Chondrocyte (in vitro differentiated cells): ENCODE results near the gene XKRX. TPM values are rescaled to one million over a fixed set of nuclear protein-coding genes. Genes with fewer than 3 reads are reported as not detected.

Experiments used
- DNase-seq: peaks from one replicate; pipeline ENCODE4 v3.0.0; 2021; ENCODE audit warnings: mixed read lengths, low spot score
- H3K27ac Mint-ChIP-seq: one replicate; pipeline ENCODE4 v1.8.0; 2021; ENCODE audit warnings: mild to moderate bottlenecking, moderate library complexity, mixed read lengths; ENCODE audit not compliant: unreplicated experiment
- H3K27me3 Mint-ChIP-seq: 2 replicates; pipeline ENCODE4 v1.8.0; 2021; ENCODE audit warnings: low read depth, mixed read lengths
- H3K36me3 Mint-ChIP-seq: 2 replicates; pipeline ENCODE4 v1.8.0; 2021; ENCODE audit warnings: low read depth, mixed read lengths
- H3K4me1 Mint-ChIP-seq: 2 replicates; pipeline ENCODE4 v1.8.0; 2021; ENCODE audit warnings: low read depth, mild to moderate bottlenecking, mixed read lengths
- H3K4me3 Mint-ChIP-seq: one replicate; pipeline ENCODE4 v1.8.0; 2021; ENCODE audit warnings: mild to moderate bottlenecking, moderate library complexity, mixed read lengths; ENCODE audit not compliant: unreplicated experiment
- H3K9me3 Mint-ChIP-seq: 2 replicates; pipeline ENCODE4 v1.8.0; 2021; ENCODE audit warnings: low read depth, mixed read lengths
- total RNA-seq: library from RNA; stranded (reverse); gene quantifications from 3 replicates; pipeline ENCODE4 v1.2.1, GENCODE V29; 2021
- TF ChIP-seq, protein P1 (sequence below): fragments of 200-600 bp; sonication (generic); IDR thresholded peaks from 2 replicates; pipeline ENCODE4 v1.5.0; 2021; ENCODE audit warnings: antibody characterized with exemption, mild to moderate bottlenecking, moderate library complexity

Gene XKRX
- total RNA-seq, 1 donor from 2014 or later: not detected

DNA sequence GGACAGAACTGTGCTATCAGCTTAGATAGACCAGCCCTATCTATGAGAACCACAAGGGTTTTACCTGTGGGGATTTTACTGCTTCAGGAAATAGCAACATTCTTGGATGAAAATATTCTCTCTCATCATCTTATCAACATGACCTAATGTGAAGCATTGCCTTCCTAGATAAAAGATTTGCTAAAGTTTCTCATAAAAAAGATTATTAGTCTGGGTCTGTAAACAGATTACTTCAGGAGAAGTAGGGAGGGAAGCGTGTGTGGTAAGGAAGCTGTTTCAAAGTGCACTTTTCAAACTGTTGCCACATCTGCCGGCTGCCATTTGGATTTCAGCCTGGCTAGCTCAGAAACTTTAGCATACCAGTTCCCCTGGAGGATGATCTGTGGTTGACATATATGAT lies 54.4 kb downstream of the XKRX start, which contains the start of gene NOX1:
Gene NOX1, minus strand, starts transcription at position 35 of the 400 bp plus-strand sequence. CDS start 220 bp downstream, outside the sequence.
- DNase-seq: no peak
- TF ChIP-seq, protein P1, sequence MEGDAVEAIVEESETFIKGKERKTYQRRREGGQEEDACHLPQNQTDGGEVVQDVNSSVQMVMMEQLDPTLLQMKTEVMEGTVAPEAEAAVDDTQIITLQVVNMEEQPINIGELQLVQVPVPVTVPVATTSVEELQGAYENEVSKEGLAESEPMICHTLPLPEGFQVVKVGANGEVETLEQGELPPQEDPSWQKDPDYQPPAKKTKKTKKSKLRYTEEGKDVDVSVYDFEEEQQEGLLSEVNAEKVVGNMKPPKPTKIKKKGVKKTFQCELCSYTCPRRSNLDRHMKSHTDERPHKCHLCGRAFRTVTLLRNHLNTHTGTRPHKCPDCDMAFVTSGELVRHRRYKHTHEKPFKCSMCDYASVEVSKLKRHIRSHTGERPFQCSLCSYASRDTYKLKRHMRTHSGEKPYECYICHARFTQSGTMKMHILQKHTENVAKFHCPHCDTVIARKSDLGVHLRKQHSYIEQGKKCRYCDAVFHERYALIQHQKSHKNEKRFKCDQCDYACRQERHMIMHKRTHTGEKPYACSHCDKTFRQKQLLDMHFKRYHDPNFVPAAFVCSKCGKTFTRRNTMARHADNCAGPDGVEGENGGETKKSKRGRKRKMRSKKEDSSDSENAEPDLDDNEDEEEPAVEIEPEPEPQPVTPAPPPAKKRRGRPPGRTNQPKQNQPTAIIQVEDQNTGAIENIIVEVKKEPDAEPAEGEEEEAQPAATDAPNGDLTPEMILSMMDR: no peak
- peaks cover 9% of the 10 kb centered on the region for H3K4me1 Mint-ChIP-seq
- peaks cover 8% of the 10 kb centered on the region for H3K9me3 Mint-ChIP-seq
- no peak within 1 kb of the TSS for H3K27ac Mint-ChIP-seq
- H3K4me3 Mint-ChIP-seq: no peak within 1 kb of the TSS
- H3K36me3 Mint-ChIP-seq: no peaks in the 10 kb centered on the region
- no peaks in the 10 kb centered on the region for H3K27me3 Mint-ChIP-seq

DNA sequence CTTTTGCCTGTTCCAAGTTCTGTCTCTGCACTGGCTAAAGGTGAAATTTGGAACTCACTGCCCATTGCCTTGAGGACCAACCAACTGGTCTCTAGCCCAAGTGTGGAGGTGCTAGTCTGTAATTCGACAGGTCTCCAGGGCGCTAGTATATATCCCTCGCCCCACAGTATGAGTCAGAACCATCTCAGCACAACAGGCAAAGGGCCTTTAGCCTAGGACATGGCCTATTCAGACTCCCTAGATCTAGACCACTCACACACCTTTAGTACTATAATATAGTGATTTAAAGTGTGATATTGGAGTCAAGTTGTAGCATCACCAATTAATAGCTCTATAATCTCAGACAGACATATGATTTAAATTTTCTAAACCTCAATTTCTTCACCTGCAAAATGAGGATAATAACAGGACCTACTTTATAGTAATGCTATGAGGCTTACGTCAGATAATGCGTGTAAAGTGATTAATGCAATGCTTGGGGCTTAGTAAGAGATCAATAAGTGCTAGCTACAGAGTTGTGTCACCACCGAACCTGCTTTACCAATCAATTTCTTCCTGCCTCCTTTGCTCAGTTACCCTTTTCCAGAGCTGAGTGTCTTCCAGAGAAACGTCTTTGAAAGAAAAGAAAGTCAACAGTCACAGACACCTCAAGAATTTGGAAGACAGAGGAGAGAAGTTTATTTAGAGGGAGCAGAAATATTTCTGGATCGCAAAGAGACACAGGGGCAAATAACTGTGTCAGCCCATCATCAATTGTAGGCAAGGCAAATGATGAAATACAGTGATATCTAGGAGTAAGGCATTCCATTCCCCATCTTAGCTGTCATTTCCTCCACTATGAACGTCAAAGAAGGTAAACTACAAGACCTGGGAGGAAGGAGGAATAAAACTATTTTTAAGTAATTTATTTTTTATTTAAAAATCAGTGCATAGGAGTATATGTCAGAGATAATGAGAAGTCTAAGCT lies 56.8 kb downstream of the XKRX start:
- Mint-ChIP-seq H3K27me3 (no peaks in the 10 kb centered on the region), H3K4me3 (no peak overlapping the region), H3K27ac (peak overlapping the region; percentile 52), H3K4me1 (peaks cover 9% of the 10 kb centered on the region), H3K9me3 (peaks cover 13% of the 10 kb centered on the region), H3K36me3 (no peaks in the 10 kb centered on the region)
- TF ChIP-seq, protein P1: no peak
- DNase-seq: no peak

DNA sequence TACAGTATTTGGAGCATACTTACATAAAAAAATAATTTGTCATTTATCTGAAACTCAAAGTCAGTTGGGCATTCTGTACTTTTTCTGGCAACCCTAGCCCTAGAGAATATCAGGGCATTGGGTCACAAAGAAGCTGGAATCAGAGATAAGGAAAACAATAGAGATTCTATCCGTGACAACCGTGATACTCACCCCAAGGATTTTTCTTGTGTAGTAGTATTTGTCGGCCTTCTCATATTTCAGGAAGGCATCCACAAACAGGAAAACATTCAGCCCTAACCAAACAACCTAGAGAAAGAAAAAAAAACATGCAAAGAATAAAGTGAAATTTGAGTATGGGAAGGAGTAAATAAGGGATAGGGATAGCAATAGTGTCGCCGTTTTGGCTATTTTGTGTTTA lies 58.2 kb downstream of the XKRX start:
- H3K27ac Mint-ChIP-seq: no peak overlapping the region
- no peaks in the 10 kb centered on the region for H3K36me3 Mint-ChIP-seq
- H3K9me3 Mint-ChIP-seq: peaks cover 13% of the 10 kb centered on the region
- H3K4me3 Mint-ChIP-seq: no peak overlapping the region
- TF ChIP-seq, protein P1: no peak
- DNase-seq: no peak
- peaks cover 10% of the 10 kb centered on the region for H3K4me1 Mint-ChIP-seq
- no peaks in the 10 kb centered on the region for H3K27me3 Mint-ChIP-seq

DNA sequence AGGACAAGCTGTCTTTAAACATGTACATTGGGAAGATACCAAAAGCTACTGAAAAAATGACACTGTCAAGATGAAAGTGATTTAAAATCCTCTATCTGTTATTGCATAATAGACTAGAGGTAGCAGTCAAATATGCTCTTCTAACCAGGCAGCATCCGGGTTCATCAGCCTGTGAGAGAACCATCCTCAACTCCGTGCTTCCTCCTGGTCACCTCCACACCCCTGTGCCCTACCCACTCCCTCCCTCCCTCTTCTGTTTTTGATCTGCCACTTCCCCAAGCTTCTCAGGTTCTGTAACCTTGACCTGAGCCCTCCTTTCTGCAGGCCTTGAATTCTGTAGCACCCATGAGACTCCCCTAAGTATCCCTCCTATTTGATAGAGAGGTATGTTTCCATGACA lies 60.4 kb downstream of the XKRX start:
- Mint-ChIP-seq H3K27me3 (no peaks in the 10 kb centered on the region), H3K4me3 (no peak overlapping the region), H3K36me3 (no peaks in the 10 kb centered on the region), H3K27ac (no peak overlapping the region), H3K4me1 (peaks cover 20% of the 10 kb centered on the region), H3K9me3 (peaks cover 13% of the 10 kb centered on the region)
- TF ChIP-seq, protein P1: no peak
- DNase-seq: no peak

DNA sequence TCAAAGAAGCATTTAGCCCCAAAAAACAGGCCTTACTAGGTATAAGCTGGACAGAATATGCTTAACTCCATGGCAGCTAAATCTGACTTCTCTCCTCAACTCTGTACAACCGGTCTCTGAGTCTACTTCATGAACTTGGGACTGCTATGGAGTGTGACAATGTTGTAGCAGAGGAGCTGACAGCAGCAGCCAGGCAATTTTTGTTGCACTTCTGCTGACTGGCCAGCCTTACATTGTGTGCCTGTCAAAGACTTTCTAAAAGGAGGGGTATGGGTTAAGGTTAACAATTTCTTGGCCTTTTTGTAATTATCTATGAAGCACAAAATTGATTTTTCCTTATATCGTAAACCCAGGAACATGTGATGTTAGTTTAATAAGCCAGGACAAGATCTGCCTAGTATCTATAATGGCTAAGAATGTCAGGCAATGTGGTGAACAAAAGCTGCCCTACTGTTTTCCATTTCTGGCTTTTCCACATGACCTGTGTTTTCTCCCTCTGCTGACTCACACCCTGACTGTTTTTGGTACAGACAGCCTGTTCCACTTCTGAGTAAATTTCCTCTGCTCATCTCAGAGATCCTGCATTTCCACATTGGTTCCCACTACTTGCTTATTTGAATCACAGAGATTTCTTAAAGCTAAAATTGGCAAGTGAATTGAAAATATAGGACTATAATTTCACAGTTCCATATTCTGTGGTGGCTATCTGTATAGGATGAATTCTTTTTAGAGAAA lies 63.9 kb downstream of the XKRX start:
- Mint-ChIP-seq H3K36me3 (no peaks in the 10 kb centered on the region), H3K27me3 (peaks cover 2% of the 10 kb centered on the region), H3K4me3 (no peak overlapping the region), H3K4me1 (peaks cover 10% of the 10 kb centered on the region), H3K9me3 (peaks cover 14% of the 10 kb centered on the region), H3K27ac (peak overlapping the region; percentile 30)
- TF ChIP-seq, protein P1: no peak
- DNase-seq: no peak
